ENCODE data around the gene BMP8A.

DNA sequence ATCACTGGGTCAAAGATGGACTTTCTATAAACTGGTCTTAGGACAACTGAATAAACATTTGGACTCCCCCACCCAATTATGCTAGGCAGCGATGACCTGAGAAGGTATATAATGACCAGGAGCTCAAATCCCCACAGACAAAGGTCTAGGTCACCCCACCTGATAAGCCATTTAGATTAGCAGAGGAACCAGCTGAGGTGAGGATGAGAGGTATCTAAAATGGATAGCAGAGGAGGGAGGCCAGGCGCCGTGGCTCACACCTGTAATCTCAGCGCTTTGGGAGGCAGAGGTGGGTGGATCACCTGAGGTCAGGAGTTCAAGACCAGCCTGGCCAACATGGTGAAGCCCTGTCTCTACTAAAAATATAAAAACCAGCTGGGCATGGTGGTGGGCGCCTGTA is 51.5 kb downstream of the BMP8A start:
- TF ChIP-seq, protein P1, sequence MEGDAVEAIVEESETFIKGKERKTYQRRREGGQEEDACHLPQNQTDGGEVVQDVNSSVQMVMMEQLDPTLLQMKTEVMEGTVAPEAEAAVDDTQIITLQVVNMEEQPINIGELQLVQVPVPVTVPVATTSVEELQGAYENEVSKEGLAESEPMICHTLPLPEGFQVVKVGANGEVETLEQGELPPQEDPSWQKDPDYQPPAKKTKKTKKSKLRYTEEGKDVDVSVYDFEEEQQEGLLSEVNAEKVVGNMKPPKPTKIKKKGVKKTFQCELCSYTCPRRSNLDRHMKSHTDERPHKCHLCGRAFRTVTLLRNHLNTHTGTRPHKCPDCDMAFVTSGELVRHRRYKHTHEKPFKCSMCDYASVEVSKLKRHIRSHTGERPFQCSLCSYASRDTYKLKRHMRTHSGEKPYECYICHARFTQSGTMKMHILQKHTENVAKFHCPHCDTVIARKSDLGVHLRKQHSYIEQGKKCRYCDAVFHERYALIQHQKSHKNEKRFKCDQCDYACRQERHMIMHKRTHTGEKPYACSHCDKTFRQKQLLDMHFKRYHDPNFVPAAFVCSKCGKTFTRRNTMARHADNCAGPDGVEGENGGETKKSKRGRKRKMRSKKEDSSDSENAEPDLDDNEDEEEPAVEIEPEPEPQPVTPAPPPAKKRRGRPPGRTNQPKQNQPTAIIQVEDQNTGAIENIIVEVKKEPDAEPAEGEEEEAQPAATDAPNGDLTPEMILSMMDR (IDR thresholded peaks at IDR 0.05): no peak
- no peak for TF ChIP-seq POLR2A (IDR thresholded peaks at IDR 0.05)

All from Peyer's patch (tissue), 4 donors.